Left lung (tissue), 10 donors: Measurements from ENCODE around the gene SLC29A4. TPM values are rescaled to one million over a fixed set of nuclear protein-coding genes. Genes with fewer than 3 reads are reported as not detected.

ENCODE experiments used
- ATAC-seq: fragments of 200-7000 bp; cut with Tn5 transposase; one replicate; pipeline ENCODE4 v1.9.1; 2020; ENCODE audit warnings: moderate library complexity
- DNase-seq, 4 donors: peaks; one replicate each; pipeline ENCODE4 v3.0.0-alpha.2; 2013 to 2020
- H3K27ac ChIP-seq, 2 donors: fragments of 200-600 bp; sonication (generic) in 1 of 2; one replicate each; pipeline versions ENCODE4 v1.5.0 to v1.8.0; 2020 to 2021
- H3K27me3 ChIP-seq, 2 donors: fragments of 200-600 bp; sonication (generic) in 1 of 2; one replicate each; pipeline versions ENCODE4 v1.5.0 to v1.8.0; 2020 to 2021
- H3K36me3 ChIP-seq, 2 donors: fragments of 200-600 bp; sonication (generic) in 1 of 2; one replicate each; pipeline versions ENCODE4 v1.5.0 to v1.8.0; 2020 to 2021
- H3K4me1 ChIP-seq, 2 donors: fragments of 200-600 bp; one replicate each; pipeline ENCODE4 v1.8.0; 2021
- H3K4me3 ChIP-seq, 2 donors: fragments of 200-600 bp; sonication (generic) in 1 of 2; one replicate each; pipeline versions ENCODE4 v1.5.0 to v1.8.0; 2020 to 2021; ENCODE audit warnings: mild to moderate bottlenecking in 1 of 2
- H3K9me3 ChIP-seq, 2 donors: fragments of 200-600 bp; sonication (generic) in 1 of 2; one replicate each; pipeline versions ENCODE4 v1.5.0 to v1.8.0; 2020 to 2021
- intact Hi-C, 2 donors: fragments of 100-400 bp; cut with DNase I; formaldehyde crosslinking; loops; one replicate each; pipeline versions ENCODE4 v1.11.2 to v1.14.2; 2022
- polyA plus RNA-seq, 6 donors: library from polyadenylated mRNA; unstranded; fragments of 120-200 nt; gene quantifications; one replicate each; pipeline ENCODE4 v1.2.1, GENCODE V29; 2013; ENCODE audit not compliant: insufficient read length in 6 of 6
- total RNA-seq, 2 donors: library from RNA; stranded (reverse); fragmentation: NEBNext Ultra II Directional; extraction: Animal tissue kit (Norgen Biotek cat#: 25700); gene quantifications; one replicate each; pipeline ENCODE4 v1.2.1, GENCODE V29; 2021
- TF ChIP-seq, protein P1 (sequence below), 2 donors: fragments of 200-600 bp; sonication (generic) in 1 of 2; IDR thresholded peaks; one replicate each; pipeline versions ENCODE4 v1.5.0 to v1.8.0; 2021; ENCODE audit warnings: antibody characterized with exemption in 2 of 2
- donor health status: DM: no; HTN: yes; CAD: no.
- donor health status: DM: no; HTN: no; CAD: no.

SLC29A4 gene
- total and polyA plus RNA-seq, 8 donors, result 1.2 to 35.0 (median 21.0) TPM

DNA sequence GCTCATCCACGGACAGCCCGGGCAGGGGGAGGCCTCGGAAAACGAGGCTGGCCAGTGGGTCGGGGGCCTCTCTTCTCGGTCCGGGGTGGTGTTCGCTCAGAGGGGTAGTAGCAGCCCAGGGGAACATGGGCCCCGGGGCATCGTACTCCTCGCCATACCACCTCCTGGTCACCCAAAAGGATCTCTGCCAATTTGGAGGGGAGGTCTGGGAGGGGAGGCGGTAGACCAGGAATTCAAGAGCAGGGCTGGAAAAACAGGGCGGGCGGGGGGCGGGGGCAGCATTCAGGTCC lies 67.4 kb downstream of the SLC29A4 start:
- TF ChIP-seq, protein P1, sequence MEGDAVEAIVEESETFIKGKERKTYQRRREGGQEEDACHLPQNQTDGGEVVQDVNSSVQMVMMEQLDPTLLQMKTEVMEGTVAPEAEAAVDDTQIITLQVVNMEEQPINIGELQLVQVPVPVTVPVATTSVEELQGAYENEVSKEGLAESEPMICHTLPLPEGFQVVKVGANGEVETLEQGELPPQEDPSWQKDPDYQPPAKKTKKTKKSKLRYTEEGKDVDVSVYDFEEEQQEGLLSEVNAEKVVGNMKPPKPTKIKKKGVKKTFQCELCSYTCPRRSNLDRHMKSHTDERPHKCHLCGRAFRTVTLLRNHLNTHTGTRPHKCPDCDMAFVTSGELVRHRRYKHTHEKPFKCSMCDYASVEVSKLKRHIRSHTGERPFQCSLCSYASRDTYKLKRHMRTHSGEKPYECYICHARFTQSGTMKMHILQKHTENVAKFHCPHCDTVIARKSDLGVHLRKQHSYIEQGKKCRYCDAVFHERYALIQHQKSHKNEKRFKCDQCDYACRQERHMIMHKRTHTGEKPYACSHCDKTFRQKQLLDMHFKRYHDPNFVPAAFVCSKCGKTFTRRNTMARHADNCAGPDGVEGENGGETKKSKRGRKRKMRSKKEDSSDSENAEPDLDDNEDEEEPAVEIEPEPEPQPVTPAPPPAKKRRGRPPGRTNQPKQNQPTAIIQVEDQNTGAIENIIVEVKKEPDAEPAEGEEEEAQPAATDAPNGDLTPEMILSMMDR (IDR thresholded peaks at IDR 0.05), result no peak

DNA sequence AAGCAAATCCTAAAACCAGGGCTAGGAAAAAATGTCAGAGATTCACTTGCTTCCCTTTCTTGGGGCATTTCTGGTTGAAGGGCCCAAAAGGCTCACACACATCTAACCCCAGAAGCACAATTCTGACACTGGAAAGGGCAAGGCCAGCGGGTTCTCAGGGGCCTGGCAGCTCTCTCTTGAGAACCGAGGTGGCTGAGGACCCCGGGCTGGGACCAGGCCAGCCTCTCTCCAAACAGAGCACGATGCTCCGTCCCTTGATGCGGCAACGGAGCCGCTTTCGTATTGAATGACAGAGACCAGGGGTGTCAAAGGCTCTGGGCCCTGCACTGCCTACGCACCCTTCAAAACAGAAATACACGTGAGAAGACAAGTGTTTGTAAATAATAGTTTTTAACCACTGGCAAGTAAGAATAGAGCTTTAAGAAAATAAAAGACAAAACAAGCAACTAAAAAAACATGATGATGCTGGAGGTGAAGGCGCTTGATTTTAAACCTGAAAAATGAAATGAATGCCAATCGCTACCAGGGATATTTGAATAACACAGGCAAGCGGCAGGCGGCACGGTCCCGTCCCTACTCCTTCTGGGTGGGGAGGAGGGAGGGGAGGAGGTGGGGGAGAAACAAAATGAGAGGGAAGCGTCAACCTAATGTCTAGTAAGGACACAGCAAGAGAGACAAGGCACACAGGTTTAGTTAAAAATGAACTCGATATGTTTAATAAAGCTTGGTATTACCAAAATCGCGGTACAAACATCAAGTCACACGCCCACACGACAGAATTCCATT lies 68.0 kb downstream of the SLC29A4 start:
- TF ChIP-seq, protein P1 (IDR thresholded peaks at IDR 0.05), result no peak
- H3K4me3 ChIP-seq, result no peak overlapping the region
- H3K9me3 ChIP-seq, result no peaks in the 10 kb centered on the region
- H3K27ac ChIP-seq, result no peak overlapping the region
- intact Hi-C loops, result loop anchor here in 1 of 2 donors (10.0 kb wide), 1 partner anchor 116 kb away; no protein-coding TSS in a partner anchor
- peaks cover 7 to 15% of the 10 kb centered on the region in 2 donors for H3K4me1 ChIP-seq
- no peak for ATAC-seq
- peak in 1 of 4 donors; percentile 57 for DNase-seq
- H3K36me3 ChIP-seq, result peaks cover 0 to 100% of the 10 kb centered on the region in 2 donors
- no peaks in the 10 kb centered on the region for H3K27me3 ChIP-seq

More for the DNA sequence above, 67.4 kb downstream of the SLC29A4 start:
- intact Hi-C loops, result loop anchor here in 1 of 2 donors (10.0 kb wide), 1 partner anchor 115 kb away; no protein-coding TSS in a partner anchor
- H3K36me3 ChIP-seq, result peaks cover 0 to 100% of the 10 kb centered on the region in 2 donors
- no peak overlapping the region for H3K27ac ChIP-seq
- H3K4me3 ChIP-seq, result no peak overlapping the region
- H3K27me3 ChIP-seq, result no peaks in the 10 kb centered on the region
- no peak for ATAC-seq
- DNase-seq, result peak in 1 of 4 donors; percentile 45
- H3K9me3 ChIP-seq, result no peaks in the 10 kb centered on the region
- peaks cover 6 to 8% of the 10 kb centered on the region in 2 donors for H3K4me1 ChIP-seq

DNA sequence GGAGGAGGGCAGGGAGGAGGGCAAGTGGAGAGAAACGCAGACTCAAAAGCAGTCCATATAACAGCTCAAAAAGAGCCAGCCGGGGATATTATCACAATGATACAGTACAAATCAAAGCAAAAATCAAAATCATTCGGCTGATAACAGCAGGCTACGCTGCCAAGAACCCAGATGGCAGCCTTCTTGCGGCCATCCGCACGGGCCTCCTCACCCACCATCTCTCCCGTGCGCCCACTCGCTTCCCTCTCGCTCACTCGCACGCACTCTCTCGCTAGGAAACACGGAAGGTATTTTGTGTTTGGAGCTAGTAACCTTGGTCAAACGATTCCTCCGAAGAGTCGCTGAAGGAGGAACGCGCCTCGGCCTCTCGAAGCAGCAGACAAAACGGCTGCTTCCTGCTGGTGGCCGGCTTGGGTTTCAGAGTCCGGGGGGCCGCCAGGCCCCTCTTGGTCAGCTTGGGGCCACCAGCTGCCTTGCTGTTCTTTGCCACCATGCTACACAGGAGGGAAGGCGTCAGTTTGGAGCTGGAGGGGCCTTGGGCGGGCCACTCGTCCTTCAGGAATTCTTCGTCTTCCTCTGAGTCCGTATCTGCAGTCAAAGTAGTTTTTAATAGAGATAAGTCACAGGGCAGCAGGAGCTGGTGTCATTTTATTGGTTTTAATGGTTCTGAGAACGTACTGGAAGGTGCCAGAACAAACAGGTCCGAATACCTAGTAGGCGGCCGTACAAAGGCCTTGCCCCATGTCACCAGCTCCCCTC lies 68.9 kb downstream of the SLC29A4 start:
- peaks cover 7 to 15% of the 10 kb centered on the region in 2 donors for H3K4me1 ChIP-seq
- intact Hi-C loops, result loop anchor here in 1 of 2 donors (10.0 kb wide), 1 partner anchor 117 kb away; no protein-coding TSS in a partner anchor

DNA sequence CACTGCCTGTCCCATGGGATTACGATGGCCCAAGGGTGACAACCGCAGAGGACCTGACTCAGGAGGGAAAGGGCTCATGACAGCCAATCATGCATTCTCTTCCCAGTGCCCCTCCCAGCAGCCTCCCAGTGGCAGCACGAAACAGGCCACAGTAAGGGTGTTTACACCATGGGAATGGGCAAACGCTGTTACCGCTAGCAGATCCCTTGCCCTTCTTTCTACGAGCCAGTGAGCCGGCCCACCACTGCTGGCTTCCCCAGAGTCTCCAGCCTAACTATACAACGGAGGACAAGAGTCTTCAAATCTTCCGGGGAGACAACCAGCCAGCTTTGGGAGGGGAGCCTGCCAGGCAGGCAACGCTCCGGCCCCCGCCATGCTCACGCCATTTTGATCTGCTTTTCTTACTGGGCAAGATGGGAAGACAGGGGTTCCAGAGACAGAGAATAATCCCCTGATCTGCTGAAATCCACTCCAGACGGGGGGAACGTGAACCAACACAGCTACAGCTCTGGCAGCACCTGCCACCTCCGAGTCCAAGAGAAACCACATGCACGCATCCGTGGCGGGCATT lies 69.8 kb downstream of the SLC29A4 start:
- DNase-seq (peak in 1 of 4 donors; percentile 49), ATAC-seq (no peak)
- Histone ChIP-seq H3K27me3 (no peaks in the 10 kb centered on the region), H3K4me3 (no peak overlapping the region), H3K9me3 (no peaks in the 10 kb centered on the region), H3K4me1 (peaks cover 7 to 20% of the 10 kb centered on the region in 2 donors), H3K36me3 (peaks cover 0 to 100% of the 10 kb centered on the region in 2 donors), H3K27ac (no peak overlapping the region)
- TF ChIP-seq, protein P1 (IDR thresholded peaks at IDR 0.05), result no peak
- intact Hi-C loops, result loop anchor here in 1 of 2 donors (10.0 kb wide), 1 partner anchor 118 kb away; no protein-coding TSS in a partner anchor

More for the DNA sequence above, 68.9 kb downstream of the SLC29A4 start:
- peak in 1 of 4 donors; percentile 63 for DNase-seq
- no peaks in the 10 kb centered on the region for H3K9me3 ChIP-seq
- no peak overlapping the region for H3K4me3 ChIP-seq
- no peaks in the 10 kb centered on the region for H3K27me3 ChIP-seq
- ATAC-seq, result no peak
- TF ChIP-seq, protein P1 (IDR thresholded peaks at IDR 0.05), result no peak
- no peak overlapping the region for H3K27ac ChIP-seq
- peaks cover 0 to 100% of the 10 kb centered on the region in 2 donors for H3K36me3 ChIP-seq
